ENCODE results near the gene DPH2.

The DPH2 gene

GRCh38 chr1:43965316-43965715, 4.5 kb upstream of the DPH2 start:
- H3K4me1 ChIP-seq (ENCODE audit: control insufficient read depth, low read length): peaks cover 4% of the 10 kb centered on the region
- no peaks in the 10 kb centered on the region for H3K9me2 ChIP-seq (replicated peaks; ENCODE audit: control insufficient read depth, low read length)
- H3K79me2 ChIP-seq (ENCODE audit: control insufficient read depth, low read length): peaks cover 5% of the 10 kb centered on the region
- no peaks in the 10 kb centered on the region for H4K20me1 ChIP-seq (ENCODE audit: control insufficient read depth, insufficient read depth, low read depth, low read length)
- H3K4me2 ChIP-seq (ENCODE audit: low read length): no peak overlapping the region
- no peak overlapping the region for H3K4me3 ChIP-seq (ENCODE audit: low read length)
- no peaks in the 10 kb centered on the region for H3K27me3 ChIP-seq (ENCODE audit: control insufficient read depth, low read length)
- H3K36me3 ChIP-seq (ENCODE audit: control insufficient read depth, low read length): peaks cover 10% of the 10 kb centered on the region; the same call in 1 of the 2 replicates
- H3K9me3 ChIP-seq (ENCODE audit: control insufficient read depth, insufficient read depth, low read length): no peaks in the 10 kb centered on the region
- H3F3A ChIP-seq (ENCODE audit: control insufficient read depth, insufficient read depth): no peaks in the 10 kb centered on the region; the same call in 1 of the 2 replicates
- TF ChIP-seq, protein P1, sequence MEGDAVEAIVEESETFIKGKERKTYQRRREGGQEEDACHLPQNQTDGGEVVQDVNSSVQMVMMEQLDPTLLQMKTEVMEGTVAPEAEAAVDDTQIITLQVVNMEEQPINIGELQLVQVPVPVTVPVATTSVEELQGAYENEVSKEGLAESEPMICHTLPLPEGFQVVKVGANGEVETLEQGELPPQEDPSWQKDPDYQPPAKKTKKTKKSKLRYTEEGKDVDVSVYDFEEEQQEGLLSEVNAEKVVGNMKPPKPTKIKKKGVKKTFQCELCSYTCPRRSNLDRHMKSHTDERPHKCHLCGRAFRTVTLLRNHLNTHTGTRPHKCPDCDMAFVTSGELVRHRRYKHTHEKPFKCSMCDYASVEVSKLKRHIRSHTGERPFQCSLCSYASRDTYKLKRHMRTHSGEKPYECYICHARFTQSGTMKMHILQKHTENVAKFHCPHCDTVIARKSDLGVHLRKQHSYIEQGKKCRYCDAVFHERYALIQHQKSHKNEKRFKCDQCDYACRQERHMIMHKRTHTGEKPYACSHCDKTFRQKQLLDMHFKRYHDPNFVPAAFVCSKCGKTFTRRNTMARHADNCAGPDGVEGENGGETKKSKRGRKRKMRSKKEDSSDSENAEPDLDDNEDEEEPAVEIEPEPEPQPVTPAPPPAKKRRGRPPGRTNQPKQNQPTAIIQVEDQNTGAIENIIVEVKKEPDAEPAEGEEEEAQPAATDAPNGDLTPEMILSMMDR (IDR thresholded peaks at IDR 0.05; ENCODE audit: low read depth, low read length, poor library complexity, severe bottlenecking): no peak
- TF ChIP-seq EZH2phosphoT487 (IDR thresholded peaks at IDR 0.05; ENCODE audit: borderline replicate concordance, low read length): no peak
- H3K27ac ChIP-seq (ENCODE audit: low read depth, low read length): no peak overlapping the region

DNA sequence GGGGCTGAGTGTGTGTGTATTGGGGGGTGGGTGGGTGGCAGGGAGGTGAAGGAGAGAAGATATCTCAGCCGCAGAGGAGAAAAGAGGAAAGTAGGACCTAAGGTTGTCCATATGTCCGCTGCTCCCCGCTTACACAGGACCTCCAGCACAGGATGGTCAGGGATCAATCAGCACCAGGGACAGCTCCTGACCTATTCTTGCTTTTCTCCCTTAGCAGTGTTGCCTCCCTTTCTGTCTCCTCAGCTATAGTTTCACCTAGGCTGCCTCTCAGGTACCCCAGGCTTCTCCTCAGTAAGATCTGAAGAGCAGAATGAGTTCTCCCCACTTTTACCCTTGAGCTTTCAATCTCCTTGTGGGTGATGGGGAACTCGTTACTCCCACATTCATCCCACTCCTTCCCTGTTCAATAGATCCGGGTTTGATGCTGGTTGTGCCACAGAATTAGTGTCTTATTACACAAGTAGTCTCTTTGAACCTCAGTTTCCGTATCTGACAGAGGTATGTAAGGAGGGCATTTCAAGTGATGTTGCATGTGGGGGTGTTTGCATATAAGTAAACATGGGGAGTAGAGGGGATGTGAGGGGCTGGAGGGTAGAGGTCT, 1.4 kb upstream of the DPH2 start:
- H3K9me3 ChIP-seq (ENCODE audit: control insufficient read depth, insufficient read depth, low read length): no peaks in the 10 kb centered on the region
- peaks cover 21% of the 10 kb centered on the region for H3K79me2 ChIP-seq (ENCODE audit: control insufficient read depth, low read length)
- no peaks in the 10 kb centered on the region for H3K27me3 ChIP-seq (ENCODE audit: control insufficient read depth, low read length)
- H3K9me2 ChIP-seq (replicated peaks; ENCODE audit: control insufficient read depth, low read length): no peaks in the 10 kb centered on the region
- H3K4me3 ChIP-seq (ENCODE audit: low read length): no peak overlapping the region
- peaks cover 16% of the 10 kb centered on the region for H3K4me1 ChIP-seq (ENCODE audit: control insufficient read depth, low read length)
- TF ChIP-seq, protein P1 (IDR thresholded peaks at IDR 0.05; ENCODE audit: low read depth, low read length, poor library complexity, severe bottlenecking): no peak
- TF ChIP-seq EZH2phosphoT487 (IDR thresholded peaks at IDR 0.05; ENCODE audit: borderline replicate concordance, low read length): no peak
- H4K20me1 ChIP-seq (ENCODE audit: control insufficient read depth, insufficient read depth, low read depth, low read length): no peaks in the 10 kb centered on the region
- peaks cover 6% of the 10 kb centered on the region; the same call in 1 of the 2 replicates for H3F3A ChIP-seq (ENCODE audit: control insufficient read depth, insufficient read depth)
- no peak overlapping the region for H3K27ac ChIP-seq (ENCODE audit: low read depth, low read length)
- peaks cover 30% of the 10 kb centered on the region for H3K36me3 ChIP-seq (ENCODE audit: control insufficient read depth, low read length)
- H3K4me2 ChIP-seq (ENCODE audit: low read length): no peak overlapping the region

DNA sequence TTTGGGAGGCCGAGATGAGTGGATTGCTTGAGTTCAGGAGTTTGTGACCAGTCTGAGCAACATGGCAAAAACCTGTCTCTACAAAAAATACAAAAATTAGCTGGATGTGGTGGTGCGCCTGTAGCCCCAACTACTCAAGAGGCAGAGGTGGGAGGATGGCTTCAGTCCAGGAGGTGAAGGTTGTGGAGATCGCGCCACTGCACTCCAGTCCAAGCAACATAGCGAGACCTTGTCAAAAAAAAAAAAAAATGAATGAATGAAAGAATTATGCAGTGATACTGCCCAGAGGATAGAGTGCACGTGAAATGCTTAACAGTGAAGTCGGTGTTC, 429 bp upstream of the DPH2 start:
- H3K9me2 ChIP-seq (replicated peaks; ENCODE audit: control insufficient read depth, low read length): no peaks in the 10 kb centered on the region
- H3K4me2 ChIP-seq (ENCODE audit: low read length): peak overlapping the region; percentile 89
- H3K4me1 ChIP-seq (ENCODE audit: control insufficient read depth, low read length): peaks cover 25% of the 10 kb centered on the region
- H3K4me3 ChIP-seq (ENCODE audit: low read length): peak overlapping the region; percentile 95
- H3F3A ChIP-seq (ENCODE audit: control insufficient read depth, insufficient read depth): peaks cover 12% of the 10 kb centered on the region; the same call in 1 of the 2 replicates
- no peaks in the 10 kb centered on the region for H3K9me3 ChIP-seq (ENCODE audit: control insufficient read depth, insufficient read depth, low read length)
- no peaks in the 10 kb centered on the region for H4K20me1 ChIP-seq (ENCODE audit: control insufficient read depth, insufficient read depth, low read depth, low read length)
- H3K27me3 ChIP-seq (ENCODE audit: control insufficient read depth, low read length): no peaks in the 10 kb centered on the region
- H3K36me3 ChIP-seq (ENCODE audit: control insufficient read depth, low read length): peaks cover 36% of the 10 kb centered on the region
- H3K27ac ChIP-seq (ENCODE audit: low read depth, low read length): no peak overlapping the region
- no peak for TF ChIP-seq EZH2phosphoT487 (IDR thresholded peaks at IDR 0.05; ENCODE audit: borderline replicate concordance, low read length)
- TF ChIP-seq, protein P1 (IDR thresholded peaks at IDR 0.05; ENCODE audit: low read depth, low read length, poor library complexity, severe bottlenecking): no peak
- peaks cover 21% of the 10 kb centered on the region for H3K79me2 ChIP-seq (ENCODE audit: control insufficient read depth, low read length)
